ENCODE data around the gene CBX3. TPM values are rescaled to one million over a fixed set of nuclear protein-coding genes. Genes with fewer than 3 reads are reported as not detected.

The CBX3 gene
- total RNA-seq, 1 donor from 2014 or later: 221 TPM

GRCh38 chr7:26212921-26213718 is 11.6 kb downstream of the CBX3 start:
- TF ChIP-seq CTCF (IDR thresholded peaks at IDR 0.05; ENCODE audit: unreplicated experiment): no peak
- Mint-ChIP-seq H3K36me3 (ENCODE audit: insufficient read depth) (peaks cover 32% of the 10 kb centered on the region), H3K27me3 (no peaks in the 10 kb centered on the region), H3K9me3 (ENCODE audit: low read depth) (no peaks in the 10 kb centered on the region), H3K27ac (peak overlapping the region; percentile 80), H3K4me3 (ENCODE audit: low read depth) (no peak overlapping the region), H3K4me1 (ENCODE audit: low read depth) (no peaks in the 10 kb centered on the region)
- DNase-seq (ENCODE audit: low spot score, unreplicated experiment): no peak

GRCh38 chr7:26213807-26214515 is 12.4 kb downstream of the CBX3 start:
- Mint-ChIP-seq H3K9me3 (ENCODE audit: low read depth) (no peaks in the 10 kb centered on the region), H3K36me3 (ENCODE audit: insufficient read depth) (peaks cover 30% of the 10 kb centered on the region), H3K27ac (no peak overlapping the region), H3K4me1 (ENCODE audit: low read depth) (no peaks in the 10 kb centered on the region), H3K4me3 (ENCODE audit: low read depth) (no peak overlapping the region), H3K27me3 (no peaks in the 10 kb centered on the region)
- DNase-seq (ENCODE audit: low spot score, unreplicated experiment): no peak
- TF ChIP-seq CTCF (IDR thresholded peaks at IDR 0.05; ENCODE audit: unreplicated experiment): no peak

GRCh38 chr7:26216049-26216448 is 14.5 kb downstream of the CBX3 start:
- Mint-ChIP-seq H3K4me3 (ENCODE audit: low read depth) (no peak overlapping the region), H3K27me3 (no peaks in the 10 kb centered on the region), H3K27ac (no peak overlapping the region), H3K9me3 (ENCODE audit: low read depth) (no peaks in the 10 kb centered on the region), H3K36me3 (ENCODE audit: insufficient read depth) (peaks cover 19% of the 10 kb centered on the region), H3K4me1 (ENCODE audit: low read depth) (no peaks in the 10 kb centered on the region)
- TF ChIP-seq CTCF (IDR thresholded peaks at IDR 0.05; ENCODE audit: unreplicated experiment): no peak
- DNase-seq (ENCODE audit: low spot score, unreplicated experiment): no peak

GRCh38 chr7:26224359-26224758 is 22.8 kb downstream of the CBX3 start:
- no peaks in the 10 kb centered on the region for H3K27me3 Mint-ChIP-seq
- no peaks in the 10 kb centered on the region for H3K36me3 Mint-ChIP-seq (ENCODE audit: insufficient read depth)
- H3K4me3 Mint-ChIP-seq (ENCODE audit: low read depth): no peak overlapping the region
- no peak for DNase-seq (ENCODE audit: low spot score, unreplicated experiment)
- H3K27ac Mint-ChIP-seq: no peak overlapping the region
- no peak for TF ChIP-seq CTCF (IDR thresholded peaks at IDR 0.05; ENCODE audit: unreplicated experiment)
- no peaks in the 10 kb centered on the region for H3K4me1 Mint-ChIP-seq (ENCODE audit: low read depth)
- no peaks in the 10 kb centered on the region for H3K9me3 Mint-ChIP-seq (ENCODE audit: low read depth)

- no peak for TF ChIP-seq CTCF (IDR thresholded peaks at IDR 0.05; ENCODE audit: unreplicated experiment)
- H3K36me3 Mint-ChIP-seq (ENCODE audit: insufficient read depth): no peaks in the 10 kb centered on the region
- H3K9me3 Mint-ChIP-seq (ENCODE audit: low read depth): no peaks in the 10 kb centered on the region
- no peak overlapping the region for H3K27ac Mint-ChIP-seq
- no peak overlapping the region for H3K4me3 Mint-ChIP-seq (ENCODE audit: low read depth)
- H3K4me1 Mint-ChIP-seq (ENCODE audit: low read depth): no peaks in the 10 kb centered on the region
- no peak for DNase-seq (ENCODE audit: low spot score, unreplicated experiment)
- no peaks in the 10 kb centered on the region for H3K27me3 Mint-ChIP-seq
Measured at GRCh38 chr7:26227987-26228386, 26.4 kb downstream of the CBX3 start.

All from progenitor cell of endocrine pancreas (in vitro differentiated cells).